Suprapubic skin (tissue), 4 donors: ENCODE results near the gene ZFHX3. TPM values are rescaled to one million over a fixed set of nuclear protein-coding genes. Genes with fewer than 3 reads are reported as not detected.

Source experiments
- DNase-seq, 2 donors: peaks; one replicate each; pipeline ENCODE4 v3.0.0-alpha.2; 2019; ENCODE audit warnings: low spot score in 2 of 2
- H3K27ac ChIP-seq: fragments of 200-600 bp; sonication (generic); one replicate; pipeline ENCODE4 v1.5.1; 2019
- H3K27me3 ChIP-seq: fragments of 200-600 bp; sonication (generic); one replicate; pipeline ENCODE4 v1.5.1; 2019
- H3K36me3 ChIP-seq: fragments of 200-600 bp; sonication (generic); one replicate; pipeline ENCODE4 v1.5.1; 2019
- H3K4me1 ChIP-seq: fragments of 200-600 bp; sonication (generic); one replicate; pipeline ENCODE4 v1.5.1; 2019
- H3K4me3 ChIP-seq: fragments of 200-600 bp; sonication (generic); one replicate; pipeline ENCODE4 v1.5.1; 2019; ENCODE audit warnings: mild to moderate bottlenecking
- H3K9me3 ChIP-seq: fragments of 200-600 bp; sonication (generic); one replicate; pipeline ENCODE4 v1.5.1; 2019
- CTCF ChIP-seq, 2 donors: fragments of 200-600 bp in 1 of 2; fragments of 450-650 bp in 1 of 2; sonication (generic) in 1 of 2; IDR thresholded peaks; one replicate each; pipeline ENCODE4 v1.5.1; 2016 to 2019; ENCODE audit warnings: antibody characterized with exemption in 2 of 2, mild to moderate bottlenecking in 1 of 2, moderate library complexity in 1 of 2
- EP300 ChIP-seq: sonication (generic); formaldehyde crosslinking; IDR thresholded peaks from one replicate; pipeline ENCODE4 v1.6.1; 2017; ENCODE audit warnings: antibody characterized with exemption
- POLR2A ChIP-seq, 2 donors: fragments of 450-650 bp; IDR thresholded peaks; one replicate each; pipeline ENCODE4 v1.6.1; 2017; ENCODE audit warnings: antibody characterized with exemption in 2 of 2, mild to moderate bottlenecking in 2 of 2, moderate library complexity in 2 of 2
- POLR2AphosphoS5 ChIP-seq, 3 donors: sonication (generic); formaldehyde crosslinking; IDR thresholded peaks; one replicate each; pipeline ENCODE4 v1.6.1; 2017; ENCODE audit warnings: antibody characterized with exemption in 3 of 3
- WGBS: methylation state at CpG from one replicate; pipeline ENCODE4 v1.1.5; 2018; 5-methylcytosine and 5-hydroxymethylcytosine counted together
- total RNA-seq, 4 donors: library from RNA; depleted of rRNA; stranded (reverse); fragments of >200 nt; gene quantifications; one replicate each; pipeline ENCODE4 v1.1.0, GENCODE V29; 2016

The ZFHX3 gene
- total RNA-seq, 4 donors from 2014 or later: 10.4 to 16.1 (median 12.8) TPM

- Histone ChIP-seq H3K27me3 (no peaks in the 10 kb centered on the region), H3K36me3 (no peaks in the 10 kb centered on the region), H3K4me3 (no peak overlapping the region), H3K9me3 (no peaks in the 10 kb centered on the region), H3K27ac (no peak overlapping the region), H3K4me1 (no peaks in the 10 kb centered on the region)
- no peak for DNase-seq
- WGBS: 98% methylated on average over 7 of the region's 7 CpGs
- no peak for TF ChIP-seq EP300
Observed at GRCh38 chr16:72752004-72752695, 295.8 kb downstream of the ZFHX3 start.

GRCh38 chr16:72751076-72751475, 296.9 kb downstream of the ZFHX3 start:
- H3K9me3 ChIP-seq: no peaks in the 10 kb centered on the region
- no peak overlapping the region for H3K27ac ChIP-seq
- no peaks in the 10 kb centered on the region for H3K4me1 ChIP-seq
- no peak for TF ChIP-seq POLR2A (IDR thresholded peaks at IDR 0.05)
- TF ChIP-seq CTCF (IDR thresholded peaks at IDR 0.05): no peak
- no peak for TF ChIP-seq POLR2AphosphoS5 (IDR thresholded peaks at IDR 0.05)
- TF ChIP-seq EP300: no peak
- no peaks in the 10 kb centered on the region for H3K27me3 ChIP-seq
- H3K36me3 ChIP-seq: no peaks in the 10 kb centered on the region
- no peak for DNase-seq
- WGBS: 82% methylated on average over 3 of the region's 3 CpGs
- H3K4me3 ChIP-seq: no peak overlapping the region

- Histone ChIP-seq H3K9me3 (no peaks in the 10 kb centered on the region), H3K4me1 (no peaks in the 10 kb centered on the region), H3K4me3 (no peak overlapping the region), H3K27ac (no peak overlapping the region), H3K36me3 (no peaks in the 10 kb centered on the region), H3K27me3 (no peaks in the 10 kb centered on the region)
- no peak for DNase-seq
- TF ChIP-seq EP300 (no peak), CTCF (IDR thresholded peaks at IDR 0.05) (no peak), POLR2AphosphoS5 (IDR thresholded peaks at IDR 0.05) (no peak), POLR2A (IDR thresholded peaks at IDR 0.05) (no peak)
Observed at GRCh38 chr16:72749091-72749490, 298.8 kb downstream of the ZFHX3 start.

- Histone ChIP-seq H3K9me3 (no peaks in the 10 kb centered on the region), H3K4me3 (no peak overlapping the region), H3K4me1 (no peaks in the 10 kb centered on the region), H3K27ac (no peak overlapping the region), H3K27me3 (no peaks in the 10 kb centered on the region), H3K36me3 (no peaks in the 10 kb centered on the region)
- no peak for DNase-seq
- TF ChIP-seq POLR2AphosphoS5 (IDR thresholded peaks at IDR 0.05) (no peak), CTCF (IDR thresholded peaks at IDR 0.05) (no peak), POLR2A (IDR thresholded peaks at IDR 0.05) (no peak), EP300 (no peak)
- WGBS: 84% methylated on average over 2 of the region's 2 CpGs
Observed at GRCh38 chr16:72744076-72744793, 303.7 kb downstream of the ZFHX3 start.

GRCh38 chr16:72743011-72743761, 304.7 kb downstream of the ZFHX3 start:
- no peaks in the 10 kb centered on the region for H3K4me1 ChIP-seq
- WGBS: 90% methylated on average over 8 of the region's 8 CpGs
- no peak overlapping the region for H3K27ac ChIP-seq
- H3K27me3 ChIP-seq: no peaks in the 10 kb centered on the region
- H3K9me3 ChIP-seq: no peaks in the 10 kb centered on the region
- H3K4me3 ChIP-seq: no peak overlapping the region
- no peak for DNase-seq
- TF ChIP-seq POLR2A (IDR thresholded peaks at IDR 0.05) (no peak), CTCF (IDR thresholded peaks at IDR 0.05) (no peak), EP300 (no peak), POLR2AphosphoS5 (IDR thresholded peaks at IDR 0.05) (no peak)
- no peaks in the 10 kb centered on the region for H3K36me3 ChIP-seq
